ENCODE measurements around the gene PROX2. TPM values are rescaled to one million over a fixed set of nuclear protein-coding genes. Genes with fewer than 3 reads are reported as not detected.

The PROX2 gene
- total RNA-seq, 4 donors from 2014 or later = not detected

DNA sequence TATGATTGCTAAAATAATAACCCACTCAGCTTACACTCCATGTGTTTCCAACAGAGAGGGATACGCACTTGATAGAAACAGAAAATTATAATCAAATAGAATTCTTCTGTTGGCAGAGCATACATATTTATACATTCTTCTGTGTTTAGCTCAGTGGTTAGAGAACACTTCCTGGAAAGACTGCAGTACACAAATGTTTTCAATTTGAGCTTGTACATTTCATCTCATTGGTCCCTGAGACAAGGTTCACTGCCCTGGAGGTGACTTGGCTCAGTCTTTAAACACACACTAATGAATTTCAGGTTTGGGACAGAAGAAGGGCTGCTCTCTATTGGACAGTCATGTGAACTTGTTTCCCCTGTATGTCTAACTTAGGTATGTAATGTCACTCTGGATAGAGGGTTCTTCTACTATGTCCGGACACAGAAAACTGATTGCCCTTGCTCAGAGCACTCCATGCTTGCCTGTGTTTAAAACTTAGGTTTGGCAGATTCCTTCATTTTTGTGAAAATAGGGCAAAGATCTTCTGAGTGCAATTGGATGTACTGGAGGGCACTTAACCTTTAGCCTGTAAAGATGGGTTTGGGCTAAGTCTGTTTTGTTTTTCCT lies 22.9 kb downstream of the PROX2 start:
- intact Hi-C loops (cut with DNase I; ENCODE audit: low total_unique reads) = no loop called here
- no peak for TF ChIP-seq POLR2A (IDR thresholded peaks at IDR 0.05)
- TF ChIP-seq, protein P1, sequence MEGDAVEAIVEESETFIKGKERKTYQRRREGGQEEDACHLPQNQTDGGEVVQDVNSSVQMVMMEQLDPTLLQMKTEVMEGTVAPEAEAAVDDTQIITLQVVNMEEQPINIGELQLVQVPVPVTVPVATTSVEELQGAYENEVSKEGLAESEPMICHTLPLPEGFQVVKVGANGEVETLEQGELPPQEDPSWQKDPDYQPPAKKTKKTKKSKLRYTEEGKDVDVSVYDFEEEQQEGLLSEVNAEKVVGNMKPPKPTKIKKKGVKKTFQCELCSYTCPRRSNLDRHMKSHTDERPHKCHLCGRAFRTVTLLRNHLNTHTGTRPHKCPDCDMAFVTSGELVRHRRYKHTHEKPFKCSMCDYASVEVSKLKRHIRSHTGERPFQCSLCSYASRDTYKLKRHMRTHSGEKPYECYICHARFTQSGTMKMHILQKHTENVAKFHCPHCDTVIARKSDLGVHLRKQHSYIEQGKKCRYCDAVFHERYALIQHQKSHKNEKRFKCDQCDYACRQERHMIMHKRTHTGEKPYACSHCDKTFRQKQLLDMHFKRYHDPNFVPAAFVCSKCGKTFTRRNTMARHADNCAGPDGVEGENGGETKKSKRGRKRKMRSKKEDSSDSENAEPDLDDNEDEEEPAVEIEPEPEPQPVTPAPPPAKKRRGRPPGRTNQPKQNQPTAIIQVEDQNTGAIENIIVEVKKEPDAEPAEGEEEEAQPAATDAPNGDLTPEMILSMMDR (IDR thresholded peaks at IDR 0.05) = no peak
- H3K4me1 ChIP-seq = no peaks in the 10 kb centered on the region
- H3K36me3 ChIP-seq = no peaks in the 10 kb centered on the region
- no peak overlapping the region for H3K4me3 ChIP-seq
- DNase-seq = no peak
- H3K27me3 ChIP-seq = no peaks in the 10 kb centered on the region
- no peak overlapping the region for H3K27ac ChIP-seq
- no peaks in the 10 kb centered on the region for H3K9me3 ChIP-seq

DNA sequence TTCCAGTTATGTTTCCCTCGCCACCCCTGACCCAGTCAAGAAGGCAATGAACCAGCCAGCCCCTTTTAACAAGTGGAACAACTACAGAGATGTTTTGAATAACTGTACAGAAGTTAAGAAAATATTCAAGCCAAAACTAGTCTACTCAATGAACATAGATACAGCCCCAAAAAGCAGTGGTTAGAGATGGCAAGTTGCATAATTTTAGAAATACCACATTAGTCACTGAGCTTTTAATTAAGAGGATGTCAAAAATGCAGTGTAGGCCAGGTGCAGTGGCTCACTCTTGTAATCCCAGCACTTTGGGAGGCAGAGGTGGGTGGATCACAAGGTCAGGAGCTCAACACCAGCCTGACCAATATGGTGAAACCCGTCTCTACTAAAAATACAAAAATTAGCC lies 27.2 kb downstream of the PROX2 start:
- no peaks in the 10 kb centered on the region for H3K36me3 ChIP-seq
- no peaks in the 10 kb centered on the region for H3K27me3 ChIP-seq
- TF ChIP-seq POLR2A (IDR thresholded peaks at IDR 0.05) = no peak
- TF ChIP-seq, protein P1 (IDR thresholded peaks at IDR 0.05) = no peak
- H3K9me3 ChIP-seq = no peaks in the 10 kb centered on the region
- intact Hi-C loops (cut with DNase I; ENCODE audit: low total_unique reads) = no loop called here
- no peaks in the 10 kb centered on the region for H3K4me1 ChIP-seq
- no peak overlapping the region for H3K4me3 ChIP-seq
- DNase-seq = no peak
- H3K27ac ChIP-seq = no peak overlapping the region

DNA sequence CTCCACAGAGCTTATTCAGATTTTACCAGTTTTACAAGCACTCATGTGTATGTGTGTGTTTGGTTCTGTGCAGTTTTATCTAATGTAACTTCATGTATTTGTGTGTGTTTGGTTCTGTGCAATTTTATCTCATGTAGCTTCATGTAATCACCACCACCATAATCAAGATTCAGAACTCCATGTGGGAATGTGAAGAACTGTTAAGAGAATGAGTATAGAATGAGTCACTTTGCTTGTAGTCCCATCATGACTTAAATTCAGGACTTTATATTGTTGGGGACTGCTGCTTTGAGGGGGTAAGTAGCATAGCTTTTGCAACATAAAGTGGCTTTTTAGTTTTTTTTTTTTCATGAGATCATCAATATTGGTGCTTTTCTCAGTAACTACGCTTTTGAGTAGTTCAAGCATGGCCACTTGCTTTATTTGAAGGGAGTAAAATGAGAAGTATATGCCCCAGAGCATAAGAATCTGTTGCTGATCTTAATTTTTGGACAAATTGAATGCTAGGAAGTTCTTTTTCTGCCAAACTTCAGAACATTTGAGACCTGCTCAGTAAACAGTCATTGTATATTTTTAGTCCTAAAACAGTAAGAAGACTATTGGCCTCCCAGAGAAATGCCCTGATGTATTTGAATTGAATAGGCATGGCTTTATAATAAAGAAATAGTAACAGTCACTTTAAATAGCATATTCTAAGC lies 28.8 kb downstream of the PROX2 start:
- no peak overlapping the region for H3K4me3 ChIP-seq
- no peak overlapping the region for H3K27ac ChIP-seq
- intact Hi-C loops (cut with DNase I; ENCODE audit: low total_unique reads) = no loop called here
- no peaks in the 10 kb centered on the region for H3K4me1 ChIP-seq
- no peaks in the 10 kb centered on the region for H3K9me3 ChIP-seq
- H3K36me3 ChIP-seq = no peaks in the 10 kb centered on the region
- no peak for DNase-seq
- TF ChIP-seq POLR2A (IDR thresholded peaks at IDR 0.05) = no peak
- TF ChIP-seq, protein P1 (IDR thresholded peaks at IDR 0.05) = no peak
- H3K27me3 ChIP-seq = no peaks in the 10 kb centered on the region

DNA sequence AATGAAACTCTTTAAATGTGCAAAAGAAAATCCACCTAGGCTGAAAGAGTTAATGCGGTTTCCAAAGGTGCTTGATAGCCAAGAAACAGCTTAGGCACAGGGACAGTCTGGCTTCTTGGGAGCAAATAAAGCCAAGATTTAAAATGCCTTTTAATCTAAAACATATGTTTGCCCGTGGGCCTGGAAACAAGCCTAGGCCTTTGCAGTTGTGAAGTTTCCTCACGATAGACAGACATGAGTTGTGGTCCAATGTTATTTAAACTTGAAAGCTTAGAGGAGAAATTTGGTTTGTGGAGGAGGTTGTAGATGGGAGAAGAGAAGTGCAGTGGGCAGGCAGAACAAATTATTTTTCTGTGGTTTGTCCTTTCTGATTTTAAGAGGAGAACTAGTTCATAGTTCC lies 29.8 kb downstream of the PROX2 start:
- intact Hi-C loops (cut with DNase I; ENCODE audit: low total_unique reads) = no loop called here
- no peaks in the 10 kb centered on the region for H3K4me1 ChIP-seq
- no peak for DNase-seq
- no peaks in the 10 kb centered on the region for H3K27me3 ChIP-seq
- no peak for TF ChIP-seq POLR2A (IDR thresholded peaks at IDR 0.05)
- TF ChIP-seq, protein P1 (IDR thresholded peaks at IDR 0.05) = no peak
- H3K27ac ChIP-seq = peak overlapping the region in 1 of 2 donors; percentile 10
- no peak overlapping the region for H3K4me3 ChIP-seq
- no peaks in the 10 kb centered on the region for H3K36me3 ChIP-seq
- no peaks in the 10 kb centered on the region for H3K9me3 ChIP-seq

DNA sequence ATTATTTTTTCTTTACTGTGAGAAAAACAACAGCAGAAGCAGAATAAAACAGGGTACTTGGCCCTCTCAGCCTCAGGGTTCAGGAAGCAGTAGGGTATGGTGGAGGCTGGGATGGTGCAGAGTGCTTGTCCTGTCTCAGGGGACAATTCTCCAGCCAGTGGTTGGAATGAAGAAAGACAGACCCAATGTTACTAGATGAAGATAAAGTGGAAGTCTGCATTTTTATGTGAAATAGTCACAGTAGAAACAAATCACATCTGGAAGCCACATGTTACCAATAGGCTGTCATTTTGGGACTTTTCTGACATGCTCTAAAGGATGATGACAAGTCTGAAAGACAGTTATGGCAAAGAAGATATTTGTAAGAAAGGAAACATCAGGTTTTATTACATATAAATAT lies 32.3 kb downstream of the PROX2 start:
- DNase-seq = no peak
- Histone ChIP-seq H3K27ac (no peak overlapping the region), H3K36me3 (no peaks in the 10 kb centered on the region), H3K27me3 (no peaks in the 10 kb centered on the region), H3K9me3 (no peaks in the 10 kb centered on the region), H3K4me1 (no peaks in the 10 kb centered on the region), H3K4me3 (no peak overlapping the region)
- no peak for TF ChIP-seq POLR2A (IDR thresholded peaks at IDR 0.05)
- TF ChIP-seq, protein P1 (IDR thresholded peaks at IDR 0.05) = no peak
- intact Hi-C loops (cut with DNase I; ENCODE audit: low total_unique reads) = no loop called here
